Spleen (tissue), 11 donors: ENCODE measurements around the gene ZNF653. TPM values are rescaled to one million over a fixed set of nuclear protein-coding genes. Genes with fewer than 3 reads are reported as not detected.
A peak's percentile ranks its signal among the peaks of the same experiment; 100 is the strongest.
"Not testable (repeated sequence)": the region's sequence is repeated elsewhere in the genome, so short reads cannot be mapped to it uniquely, and the experiment has no call there.

Experiments used
- DNase-seq: peaks from one replicate; pipeline ENCODE4 v3.0.0-alpha.2; 2020
- H3K27ac ChIP-seq, 8 donors: fragments of 200-600 bp; sonication (generic) in 7 of 8; 1 replicate in 4 of 8; 2 replicates in 4 of 8; pipeline versions ENCODE4 v1.5.0 to v1.8.0; 2016 to 2021; ENCODE audit warnings: inconsistent platforms in 4 of 8, mild to moderate bottlenecking in 4 of 8, moderate library complexity in 1 of 8
- H3K27me3 ChIP-seq, 7 donors: fragments of 200-600 bp; sonication (generic) in 6 of 7; replicated peaks in 1 of 7; 1 replicate in 4 of 7; 2 replicates in 3 of 7; pipeline versions ENCODE4 v1.5.0 to v1.8.0; 2016 to 2021; ENCODE audit warnings: inconsistent platforms in 3 of 7, mild to moderate bottlenecking in 1 of 7
- H3K36me3 ChIP-seq, 6 donors: fragments of 200-600 bp; sonication (generic) in 5 of 6; 1 replicate in 4 of 6; 2 replicates in 2 of 6; pipeline versions ENCODE4 v1.5.0 to v1.8.0; 2016 to 2021; ENCODE audit warnings: inconsistent platforms in 2 of 6
- H3K4me1 ChIP-seq, 6 donors: fragments of 200-600 bp; sonication (generic) in 5 of 6; 1 replicate in 3 of 6; 2 replicates in 3 of 6; pipeline versions ENCODE4 v1.5.0 to v1.8.0; 2016 to 2021; ENCODE audit warnings: inconsistent platforms in 3 of 6
- H3K4me3 ChIP-seq, 8 donors: fragments of 200-600 bp; sonication (generic) in 7 of 8; 1 replicate in 4 of 8; 2 replicates in 4 of 8; pipeline versions ENCODE4 v1.5.0 to v1.8.0; 2016 to 2021; ENCODE audit warnings: inconsistent platforms in 4 of 8, mild to moderate bottlenecking in 4 of 8, moderate library complexity in 2 of 8
- H3K9me3 ChIP-seq, 8 donors: fragments of 200-600 bp; sonication (generic) in 7 of 8; 1 replicate in 4 of 8; 2 replicates in 4 of 8; pipeline versions ENCODE4 v1.5.0 to v1.8.0; 2016 to 2021; ENCODE audit warnings: inconsistent platforms in 4 of 8
- POLR2A ChIP-seq, 3 donors: fragments of 450-650 bp; IDR thresholded peaks; one replicate each; pipeline ENCODE4 v1.5.1; 2017; ENCODE audit warnings: antibody characterized with exemption in 3 of 3, mild to moderate bottlenecking in 1 of 3
- POLR2AphosphoS5 ChIP-seq, 3 donors: sonication (generic); formaldehyde crosslinking; IDR thresholded peaks; one replicate each; pipeline ENCODE4 v1.5.1; 2017; ENCODE audit warnings: antibody characterized with exemption in 3 of 3
- WGBS, 5 donors: extraction: QIAGEN DNeasy Blood & Tissue Kit in 3 of 5; methylation state at CpG; one replicate each; pipeline versions ENCODE4 v1.1.5 to v1.1.7; 2013 to 2018; 5-methylcytosine and 5-hydroxymethylcytosine counted together
- intact Hi-C: fragments of 100-400 bp; cut with DNase I; formaldehyde crosslinking; loops from one replicate; pipeline ENCODE4 v1.15.0; 2023; ENCODE audit warnings: low total_unique reads
- microRNA-seq, 3 donors: library from miRNA; unstranded; fragments of <30 nt; microRNA quantifications; one replicate each; pipeline versions ENCODE4 to v1.1.0, GENCODE V29; 2019 to 2020
- polyA plus RNA-seq, 3 donors: library from polyadenylated mRNA; stranded (reverse); fragments of 200-250 nt; gene quantifications; one replicate each; pipeline ENCODE4 v1.2.1, GENCODE V29; 2013
- small RNA-seq, 4 donors: library from RNA; depleted of rRNA; stranded (forward); fragments of <200 nt; gene quantifications; one replicate each; pipeline ENCODE3, GENCODE V24; 2016
- total RNA-seq, 7 donors: library from RNA; depleted of rRNA in 3 of 7; stranded (reverse); fragments of >200 nt in 3 of 7; fragmentation: NEBNext Ultra II Directional in 4 of 7; extraction: Animal tissue kit (Norgen Biotek cat#: 25700) in 4 of 7; gene quantifications; one replicate each; pipeline versions ENCODE4 v1.1.0 to v1.2.1, GENCODE V29; 2016 to 2021
- TF ChIP-seq, protein P1 (sequence below), 11 experiments: fragments of 200-600 bp in 7 of 11; fragments of 450-650 bp in 4 of 11; sonication (generic) in 4 of 11; IDR thresholded peaks in 8 of 11; conservative IDR thresholded peaks in 3 of 11; 1 replicate in 7 of 11; 2 replicates in 4 of 11; pipeline versions ENCODE4 v1.4.0 to v1.8.0; 2016 to 2021; ENCODE audit warnings: antibody characterized with exemption in 11 of 11, inconsistent platforms in 4 of 11, mild to moderate bottlenecking in 1 of 11
- donor health status: healthy with polysubstance abuse.
- donor health status: DM: no; HTN: no; CAD: no; lungs with moderate emphysema.
- donor health status: DM: no; HTN: no; CAD: no.
- donor health status: Bipolar disorder and iron deficiency.
- donor health status: healthy.
- donor health status: DM: no; HTN: no; CAD: no.
- donor health status: DM: yes; HTN: yes; CAD: no.

Gene ZNF653
- total and polyA plus RNA-seq, 10 donors, result 3.5 to 11.8 (median 8.9) TPM

DNA sequence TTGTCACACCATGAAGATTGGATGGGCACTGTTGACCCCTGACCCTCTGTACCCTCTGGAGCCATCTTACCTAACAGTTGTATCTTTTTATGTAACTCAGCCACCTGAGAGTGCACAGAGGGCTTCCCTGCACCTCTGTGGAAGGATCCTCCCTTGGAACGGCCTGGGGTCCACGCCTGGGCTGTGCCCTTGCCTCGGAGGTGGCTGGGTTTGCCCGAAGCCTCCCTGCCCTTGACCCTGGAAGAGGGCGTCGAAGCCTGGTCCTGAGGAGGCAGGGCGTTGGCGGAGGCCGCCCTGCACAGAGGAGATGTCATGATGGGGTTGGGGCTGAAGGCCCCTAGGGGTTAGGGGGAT lies 71.0 kb downstream of the ZNF653 start:
- Histone ChIP-seq H3K9me3 (no peaks in the 10 kb centered on the region), H3K27me3 (no peaks in the 10 kb centered on the region), H3K4me3 (peak overlapping the region; percentile 32 to 93 (median 84)), H3K4me1 (peaks cover 23 to 39% (median 30%) of the 10 kb centered on the region in 6 donors), H3K27ac (peak overlapping the region; percentile 48 to 91 (median 86)), H3K36me3 (peaks cover 0 to 34% (median 31%) of the 10 kb centered on the region in 6 donors)
- DNase-seq, result no peak
- WGBS, 5 donors, result 8 to 15% (median 10%) methylated on average over 9 of the region's 9 CpGs
- no peak for TF ChIP-seq POLR2AphosphoS5 (IDR thresholded peaks at IDR 0.05)
- TF ChIP-seq, protein P1, sequence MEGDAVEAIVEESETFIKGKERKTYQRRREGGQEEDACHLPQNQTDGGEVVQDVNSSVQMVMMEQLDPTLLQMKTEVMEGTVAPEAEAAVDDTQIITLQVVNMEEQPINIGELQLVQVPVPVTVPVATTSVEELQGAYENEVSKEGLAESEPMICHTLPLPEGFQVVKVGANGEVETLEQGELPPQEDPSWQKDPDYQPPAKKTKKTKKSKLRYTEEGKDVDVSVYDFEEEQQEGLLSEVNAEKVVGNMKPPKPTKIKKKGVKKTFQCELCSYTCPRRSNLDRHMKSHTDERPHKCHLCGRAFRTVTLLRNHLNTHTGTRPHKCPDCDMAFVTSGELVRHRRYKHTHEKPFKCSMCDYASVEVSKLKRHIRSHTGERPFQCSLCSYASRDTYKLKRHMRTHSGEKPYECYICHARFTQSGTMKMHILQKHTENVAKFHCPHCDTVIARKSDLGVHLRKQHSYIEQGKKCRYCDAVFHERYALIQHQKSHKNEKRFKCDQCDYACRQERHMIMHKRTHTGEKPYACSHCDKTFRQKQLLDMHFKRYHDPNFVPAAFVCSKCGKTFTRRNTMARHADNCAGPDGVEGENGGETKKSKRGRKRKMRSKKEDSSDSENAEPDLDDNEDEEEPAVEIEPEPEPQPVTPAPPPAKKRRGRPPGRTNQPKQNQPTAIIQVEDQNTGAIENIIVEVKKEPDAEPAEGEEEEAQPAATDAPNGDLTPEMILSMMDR (IDR thresholded peaks at IDR 0.05 in 8 of 11, conservative IDR thresholded peaks at IDR 0.05 in 3 of 11), result no peak
- TF ChIP-seq POLR2A (IDR thresholded peaks at IDR 0.05), result no peak
- intact Hi-C loops, result loop anchor here (5.0 kb wide), 1 partner anchor 52 kb away; the partner anchor contains the start of gene EPOR

DNA sequence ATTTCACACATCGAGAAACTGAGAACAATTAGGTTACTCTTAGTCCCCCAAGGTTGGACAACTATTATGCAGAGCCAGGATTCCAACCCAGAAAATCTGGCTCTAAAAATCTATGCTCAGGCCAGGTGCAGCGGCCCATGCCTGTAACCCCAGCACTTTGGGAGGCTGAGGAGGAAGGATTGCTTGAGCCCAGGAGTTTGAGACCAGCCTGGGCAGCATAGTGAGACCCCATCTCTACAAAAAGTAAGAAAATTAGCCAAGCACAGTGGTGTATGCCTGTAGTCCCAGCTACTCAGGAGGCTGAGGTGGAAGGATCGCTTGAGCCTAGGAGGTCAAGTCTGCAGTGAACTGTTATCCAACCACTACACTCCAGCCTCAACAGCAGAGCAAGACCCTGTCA lies 72.1 kb downstream of the ZNF653 start:
- H3K36me3 ChIP-seq, result peaks cover 0 to 24% (median 21%) of the 10 kb centered on the region in 6 donors
- intact Hi-C loops, H3K4me3 ChIP-seq, DNase-seq, H3K27ac ChIP-seq, H3K9me3 ChIP-seq, H3K27me3 ChIP-seq: not testable (repeated sequence)
- H3K4me1 ChIP-seq, result peaks cover 23 to 39% (median 30%) of the 10 kb centered on the region in 6 donors
- WGBS, 5 donors, result 85 to 100% (median 99%) methylated on average over 3 of the region's 3 CpGs

Small RNA genes within 50 kb of the gene (microRNA-seq; reads per million reads assigned to microRNA genes)
- gene MIR7974, result 0 reads per million in 3 donors

Small RNA genes within 50 kb of the gene (small RNA-seq; reads per million reads assigned to genes)
- gene MIR7974 (0 to 0.98 (median 0.50) reads per million in 4 donors), gene RN7SL833P (0 to 0.21 (median 0.03) reads per million in 4 donors)

Other genes starting within 250 kb of the ZNF653 start
- gene DOCK6, start 243.3 kb downstream of the ZNF653 start, total RNA-seq, result 100 to 1,000 TPM in 1 of 7 donors, 10 to 100 TPM in 6; 26.2 to 105 (median 57.3) TPM
- gene DOCK6, start 243.3 kb downstream of the ZNF653 start, polyA plus RNA-seq, result 10 to 100 TPM; 12.5 to 45.8 (median 40.2) TPM
- gene TSPAN16, start 209.7 kb downstream of the ZNF653 start, total RNA-seq, result not detected
- not detected for gene TSPAN16, start 209.7 kb downstream of the ZNF653 start, polyA plus RNA-seq
- 10 to 100 TPM; 26.7 to 51.3 (median 43.5) TPM for gene RAB3D, start 166.2 kb downstream of the ZNF653 start, total RNA-seq
- 1 to 10 TPM; 2.5 to 6.4 (median 3.3) TPM for gene RAB3D, start 166.2 kb downstream of the ZNF653 start, polyA plus RNA-seq
- gene TMEM205, start 159.6 kb downstream of the ZNF653 start, total RNA-seq, result 100 to 1,000 TPM in 3 of 7 donors, 10 to 100 TPM in 4; 44.1 to 143 (median 54.2) TPM
- gene TMEM205, start 159.6 kb downstream of the ZNF653 start, polyA plus RNA-seq, result 10 to 100 TPM; 65.8 to 82.0 (median 73.4) TPM
- 10 to 100 TPM; 40.1 to 57.5 (median 51.3) TPM for gene CCDC159, start 159.3 kb downstream of the ZNF653 start, total RNA-seq
- 10 to 100 TPM; 34.7 to 83.7 (median 73.9) TPM for gene CCDC159, start 159.3 kb downstream of the ZNF653 start, polyA plus RNA-seq
- 10 to 100 TPM; 19.0 to 41.0 (median 26.6) TPM for gene PLPPR2, start 150.4 kb downstream of the ZNF653 start, total RNA-seq
- 10 to 100 TPM in 1 of 3 donors, 1 to 10 TPM in 2; 4.2 to 10.8 (median 8.5) TPM for gene PLPPR2, start 150.4 kb downstream of the ZNF653 start, polyA plus RNA-seq
- gene SWSAP1, start 131.2 kb downstream of the ZNF653 start, total RNA-seq, result 1 to 10 TPM; 2.7 to 6.0 (median 4.0) TPM
- gene SWSAP1, start 131.2 kb downstream of the ZNF653 start, polyA plus RNA-seq, result 1 to 10 TPM; 7.0 to 9.3 (median 8.3) TPM
- 10 to 100 TPM; 15.0 to 24.0 (median 19.9) TPM for gene EPOR, start 121.5 kb downstream of the ZNF653 start, total RNA-seq
- 1 to 10 TPM; 4.5 to 8.2 (median 5.6) TPM for gene EPOR, start 121.5 kb downstream of the ZNF653 start, polyA plus RNA-seq
- 10 to 100 TPM; 17.9 to 57.7 (median 37.8) TPM for gene RGL3, start 86.5 kb downstream of the ZNF653 start, total RNA-seq
- gene RGL3, start 86.5 kb downstream of the ZNF653 start, polyA plus RNA-seq, result 10 to 100 TPM in 2 of 3 donors, 1 to 10 TPM in 1; 5.1 to 16.4 (median 11.2) TPM
- 1 to 10 TPM in 3 of 7 donors, under 1 TPM in 4; 0.23 to 2.3 (median 0.85) TPM for gene ODAD3, start 70.7 kb downstream of the ZNF653 start, total RNA-seq
- 1 to 10 TPM in 2 of 3 donors, under 1 TPM in 1; 0.59 to 2.1 (median 1.7) TPM for gene ODAD3, start 70.7 kb downstream of the ZNF653 start, polyA plus RNA-seq
- gene PRKCSH, start 70.2 kb downstream of the ZNF653 start, total RNA-seq, result 100 to 1,000 TPM; 114 to 258 (median 230) TPM
- 100 to 1,000 TPM in 1 of 3 donors, 10 to 100 TPM in 2; 80.3 to 105 (median 86.0) TPM for gene PRKCSH, start 70.2 kb downstream of the ZNF653 start, polyA plus RNA-seq
- gene ELAVL3, start 24.8 kb downstream of the ZNF653 start, total RNA-seq, result not detected
- under 1 TPM in 1 of 3 donors, not detected in 2; 0.02 TPM for gene ELAVL3, start 24.8 kb downstream of the ZNF653 start, polyA plus RNA-seq
- gene ECSIT, start 23.3 kb upstream of the ZNF653 start, total RNA-seq, result 10 to 100 TPM; 30.2 to 37.6 (median 35.4) TPM
- 10 to 100 TPM; 41.6 to 55.1 (median 52.1) TPM for gene ECSIT, start 23.3 kb upstream of the ZNF653 start, polyA plus RNA-seq
- gene CNN1, start 33.0 kb upstream of the ZNF653 start, total RNA-seq, result 1 to 10 TPM; 1.5 to 9.7 (median 7.7) TPM
- gene CNN1, start 33.0 kb upstream of the ZNF653 start, polyA plus RNA-seq, result 10 to 100 TPM in 2 of 3 donors, 1 to 10 TPM in 1; 5.3 to 13.0 (median 12.6) TPM
- gene ELOF1, start 53.4 kb upstream of the ZNF653 start, total RNA-seq, result 10 to 100 TPM; 21.8 to 44.6 (median 36.3) TPM
- gene ELOF1, start 53.4 kb upstream of the ZNF653 start, polyA plus RNA-seq, result 10 to 100 TPM; 63.1 to 77.1 (median 67.8) TPM
- gene ACP5, start 71.8 kb upstream of the ZNF653 start, total RNA-seq, result 10 to 100 TPM; 41.7 to 74.4 (median 64.5) TPM
- 100 to 1,000 TPM in 2 of 3 donors, 10 to 100 TPM in 1; 91.6 to 332 (median 200) TPM for gene ACP5, start 71.8 kb upstream of the ZNF653 start, polyA plus RNA-seq
- 10 to 100 TPM; 11.6 to 14.5 (median 12.9) TPM for gene ZNF627, start 91.6 kb upstream of the ZNF653 start, total RNA-seq
- gene ZNF627, start 91.6 kb upstream of the ZNF653 start, polyA plus RNA-seq, result 1 to 10 TPM; 4.5 to 8.6 (median 8.1) TPM
- gene ZNF823, start 233.1 kb upstream of the ZNF653 start, total RNA-seq, result 1 to 10 TPM; 2.9 to 5.2 (median 4.2) TPM
- gene ZNF823, start 233.1 kb upstream of the ZNF653 start, polyA plus RNA-seq, result 1 to 10 TPM; 1.3 to 2.1 (median 1.8) TPM